SK-N-SH (cell line): Measurements from ENCODE around the gene SYT14. TPM values are rescaled to one million over a fixed set of nuclear protein-coding genes. Genes with fewer than 3 reads are reported as not detected.
"Not testable (repeated sequence)": the region's sequence is repeated elsewhere in the genome, so short reads cannot be mapped to it uniquely, and the experiment has no call there.

Experiments used
- CTCF ChIA-PET: fragments of 300-600, 350-600 bp; formaldehyde crosslinking; extraction: SDS; loops from one replicate; lab custom pipeline; 2021; lab: Yijun Ruan, JAX
- POLR2A ChIA-PET: fragments of 350-600 bp; sonication (Branson Sonifier 250); formaldehyde crosslinking; extraction: SDS; loops from one replicate; lab custom pipeline; 2020; ENCODE audit warnings: antibody characterized with exemption, inconsistent platforms; lab: Yijun Ruan, JAX
- DNase-seq: peaks from one replicate; pipeline ENCODE4 v3.0.0; 2012
- H2AFZ ChIP-seq: fragments of 200-600 bp; sonication (generic); 2 replicates; pipeline ENCODE4 v1.8.1; 2016; ENCODE audit warnings: antibody characterized with exemption, mild to moderate bottlenecking, low read depth
- H3F3A ChIP-seq: fragments of 200-600 bp; sonication (generic); replicated peaks from 2 replicates; pipeline ENCODE3; 2016; ENCODE audit warnings: antibody characterized with exemption, mild to moderate bottlenecking; ENCODE audit not compliant: insufficient read depth
- H3K27ac ChIP-seq, 2 experiments: fragments of 200-500 bp in 1 of 2; fragments of 200-600 bp in 1 of 2; sonication (Bioruptor generic) in 1 of 2; sonication (generic), shearing (Covaris generic) in 1 of 2; 2 replicates each; pipeline versions ENCODE4 v1.5.1 to v1.6.1; 2014 to 2016; ENCODE audit warnings: low read depth in 2 of 2, inconsistent platforms in 1 of 2, low read length in 1 of 2, mild to moderate bottlenecking in 1 of 2, mixed read lengths in 1 of 2
- H3K27me3 ChIP-seq: fragments of 200-600 bp; sonication (generic), shearing (Covaris generic); 2 replicates; pipeline ENCODE4 v1.6.1; 2016; ENCODE audit warnings: mixed run types; ENCODE audit not compliant: insufficient read depth
- H3K36me3 ChIP-seq, 2 experiments: fragments of 200-500 bp in 1 of 2; fragments of 200-600 bp in 1 of 2; sonication (Bioruptor generic) in 1 of 2; sonication (generic) in 1 of 2; replicated peaks in 1 of 2; 2 replicates each; pipeline versions ENCODE3 to v1.5.1; 2014 to 2016; ENCODE audit warnings: low read length in 1 of 2, mild to moderate bottlenecking in 1 of 2; ENCODE audit not compliant: insufficient read depth in 2 of 2, control insufficient read depth in 1 of 2
- H3K4me1 ChIP-seq, 2 experiments: fragments of 200-500 bp in 1 of 2; fragments of 200-600 bp in 1 of 2; sonication (Bioruptor generic) in 1 of 2; sonication (generic), shearing (Covaris generic) in 1 of 2; 2 replicates each; pipeline versions ENCODE4 v1.5.1 to v1.6.1; 2014 to 2016; ENCODE audit warnings: low read depth in 1 of 2, low read length in 1 of 2, mixed run types in 1 of 2; ENCODE audit not compliant: insufficient read depth in 2 of 2, control insufficient read depth in 1 of 2
- H3K4me2 ChIP-seq: fragments of 200-600 bp; sonication (generic), shearing (Covaris generic); 2 replicates; pipeline ENCODE4 v1.6.1; 2017; ENCODE audit warnings: mixed run types
- H3K4me3 ChIP-seq, 2 experiments: fragments of 200-500 bp in 1 of 2; fragments of 200-600 bp in 1 of 2; sonication (Bioruptor generic) in 1 of 2; sonication (generic), shearing (Covaris generic) in 1 of 2; 2 replicates each; pipeline versions ENCODE4 v1.5.1 to v1.8.1; 2014 to 2016; ENCODE audit warnings: low read depth in 2 of 2, inconsistent platforms in 1 of 2, low read length in 1 of 2, mild to moderate bottlenecking in 1 of 2, mixed read lengths in 1 of 2, moderate library complexity in 1 of 2
- H3K79me2 ChIP-seq: fragments of 200-600 bp; sonication (generic); 2 replicates; pipeline ENCODE4 v1.8.1; 2017; ENCODE audit warnings: mild to moderate bottlenecking; ENCODE audit not compliant: insufficient read depth
- H3K9ac ChIP-seq: fragments of 200-600 bp; sonication (generic); 2 replicates; pipeline ENCODE4 v1.6.1; 2017; ENCODE audit warnings: mixed run types
- H3K9me2 ChIP-seq: fragments of 200-600 bp; sonication (generic); 2 replicates; pipeline ENCODE4 v1.6.1; 2017; ENCODE audit warnings: mixed run types
- H3K9me3 ChIP-seq: fragments of 200-600 bp; sonication (generic); 2 replicates; pipeline ENCODE4 v1.6.1; 2017; ENCODE audit warnings: mixed run types, mild to moderate bottlenecking, moderate library complexity
- H4K20me1 ChIP-seq: fragments of 200-600 bp; sonication (generic); 2 replicates; pipeline ENCODE4 v1.6.1; 2017; ENCODE audit warnings: mild to moderate bottlenecking, mixed run types; ENCODE audit not compliant: insufficient read depth
- CHD2 ChIP-seq: fragments of 150-350 bp; IDR thresholded peaks from 2 replicates; pipeline ENCODE4 v1.6.1; 2018; ENCODE audit warnings: low read length; ENCODE audit not compliant: partially characterized antibody
- ELF1 ChIP-seq: IDR thresholded peaks from 2 replicates; pipeline ENCODE4 v1.4.0; 2012
- FOXM1 ChIP-seq: IDR thresholded peaks from 2 replicates; pipeline ENCODE4 v1.4.0; 2012; ENCODE audit warnings: low read depth, mild to moderate bottlenecking
- JUND ChIP-seq: IDR thresholded peaks from 2 replicates; pipeline ENCODE4 v1.4.0; 2012
- MAX ChIP-seq: IDR thresholded peaks from 2 replicates; pipeline ENCODE4 v1.4.0; 2012; ENCODE audit warnings: low read depth
- MEF2A ChIP-seq: IDR thresholded peaks from 2 replicates; pipeline ENCODE4 v1.4.0; 2012; ENCODE audit warnings: low read depth, borderline replicate concordance
- MXI1 ChIP-seq: IDR thresholded peaks from 2 replicates; pipeline ENCODE4 v1.6.1; 2012; ENCODE audit warnings: mild to moderate bottlenecking, low read depth, low read length, improper control_type of control experiment
- NFIC ChIP-seq: IDR thresholded peaks from 2 replicates; pipeline ENCODE4 v1.4.0; 2012; ENCODE audit warnings: borderline replicate concordance
- NRF1 ChIP-seq: IDR thresholded peaks from 2 replicates; pipeline ENCODE4 v1.6.1; 2012; ENCODE audit warnings: low read depth, mild to moderate bottlenecking, low read length
- RCOR1 ChIP-seq: fragments of 150-350 bp; IDR thresholded peaks from 2 replicates; pipeline ENCODE4 v1.6.1; 2017; ENCODE audit warnings: antibody characterized with exemption, low read length
- RXRA ChIP-seq: IDR thresholded peaks from 2 replicates; pipeline ENCODE4 v1.4.0; 2012; ENCODE audit warnings: low read depth, mild to moderate bottlenecking, borderline replicate concordance
- TEAD4 ChIP-seq: IDR thresholded peaks from 2 replicates; pipeline ENCODE4 v1.4.0; 2012; ENCODE audit warnings: mild to moderate bottlenecking, borderline replicate concordance; ENCODE audit not compliant: insufficient read depth
- ZBTB33 ChIP-seq: IDR thresholded peaks from 2 replicates; pipeline ENCODE4 v1.4.0; 2012; ENCODE audit warnings: low read depth, borderline replicate concordance
- WGBS: methylation state at CpG from one replicate; pipeline ENCODE4 v1.1.6; 2017; ENCODE audit warnings: low lambda C conversion rate; 5-methylcytosine and 5-hydroxymethylcytosine counted together
- polyA plus RNA-seq, 3 experiments: library from polyadenylated mRNA; depleted of rRNA; stranded (reverse); fragments of >200 nt; gene quantifications; 2 replicates each; pipeline ENCODE4 v1.2.3, GENCODE V29; 2012

The SYT14 gene
- polyA plus RNA-seq, 1 of the 3 experiments (the other 2 are of a cell fraction) = 1.2 TPM

- Histone ChIP-seq H3K9me3 (no peaks in the 10 kb centered on the region), H2AFZ (no peak overlapping the region), H3K9ac (no peak overlapping the region), H3K9me2 (no peaks in the 10 kb centered on the region), H3K79me2 (no peaks in the 10 kb centered on the region), H3F3A (peaks cover 3% of the 10 kb centered on the region), H3K4me1 (peaks cover 0 to 1% of the 10 kb centered on the region in 2 experiments; a peak in 1 of 4 replicates), H3K27ac (no peak overlapping the region), H3K36me3 (peaks cover 0 to 17% of the 10 kb centered on the region in 2 experiments), H3K4me3 (no peak overlapping the region), H3K27me3 (no peaks in the 10 kb centered on the region), H3K4me2 (no peak overlapping the region), H4K20me1 (no peaks in the 10 kb centered on the region)
- ChIA-PET POLR2A (no interaction called here), CTCF (no interaction called here)
- DNase-seq = no peak
- no peak for TF ChIP-seq ELF1
- TF ChIP-seq FOXM1 = no peak
- TF ChIP-seq MAX = no peak
- no peak for TF ChIP-seq NRF1
- TF ChIP-seq CHD2 = no peak
- TF ChIP-seq ZBTB33 = no peak
- TF ChIP-seq JUND = no peak
- TF ChIP-seq NFIC = no peak
- TF ChIP-seq RXRA = no peak
- no peak for TF ChIP-seq TEAD4
- no peak for TF ChIP-seq MXI1
- no peak for TF ChIP-seq MEF2A
- no peak for TF ChIP-seq RCOR1
- 77% methylated on average over 6 of the region's 7 CpGs for WGBS
Measured at GRCh38 chr1:210049616-210050015, 111.6 kb downstream of the SYT14 start.

- WGBS = 58% methylated on average over 4 of the region's 4 CpGs
- DNase-seq, CTCF ChIA-PET: not testable (repeated sequence)
Measured at GRCh38 chr1:210050491-210050890, 112.5 kb downstream of the SYT14 start.

More at GRCh38 chr1:210050491-210050890, 112.5 kb downstream of the SYT14 start:
- H3K27ac ChIP-seq, H3K9me3 ChIP-seq, H3K27me3 ChIP-seq, H3K4me1 ChIP-seq, H3K79me2 ChIP-seq, H3K9ac ChIP-seq, H3K9me2 ChIP-seq, H4K20me1 ChIP-seq, H3K4me3 ChIP-seq, H2AFZ ChIP-seq, H3K4me2 ChIP-seq, POLR2A ChIA-PET: not testable (repeated sequence)
- Histone ChIP-seq H3K36me3 (peaks cover 0 to 20% of the 10 kb centered on the region in 2 experiments), H3F3A (peaks cover 11% of the 10 kb centered on the region)
